HAP-1 (cell line): ENCODE measurements around the gene KATNB1.

ENCODE experiments used
- DNase-seq, 2 experiments: peaks; one replicate each; pipeline ENCODE4 v3.0.0-alpha.2; 2016 to 2020; ENCODE audit warnings: low spot score in 2 of 2
- H3K27me3 ChIP-seq: fragments of 250-450 bp; sonication (Bioruptor Pico); 2 replicates; pipeline ENCODE4 v1.5.1; 2020; ENCODE audit warnings: low read depth, mild to moderate bottlenecking, moderate library complexity
- H3K36me3 ChIP-seq: fragments of 250-450 bp; sonication (Bioruptor Pico); replicated peaks from 2 replicates; pipeline ENCODE4 v1.5.1; 2020; ENCODE audit warnings: mild to moderate bottlenecking
- H3K4me1 ChIP-seq: fragments of 250-450 bp; sonication (Bioruptor Pico); 2 replicates; pipeline ENCODE4 v1.5.1; 2020; ENCODE audit warnings: mild to moderate bottlenecking
- H3K4me3 ChIP-seq: fragments of 250-450 bp; sonication (Bioruptor Pico); 2 replicates; pipeline ENCODE4 v1.5.1; 2020; ENCODE audit warnings: mild to moderate bottlenecking, moderate library complexity
- H3K9me3 ChIP-seq: fragments of 250-450 bp; sonication (Bioruptor Pico); 2 replicates; pipeline ENCODE4 v1.5.1; 2020; ENCODE audit warnings: mild to moderate bottlenecking, moderate library complexity
- in situ Hi-C: fragments of 300-500 bp; cut with MboI; formaldehyde crosslinking; loops from 3 replicates; pipeline ENCODE4 v1.14.3; 2020; ENCODE audit warnings: low sequenced_read_pairs, inconsistent platforms, mixed read lengths

The KATNB1 gene

DNA sequence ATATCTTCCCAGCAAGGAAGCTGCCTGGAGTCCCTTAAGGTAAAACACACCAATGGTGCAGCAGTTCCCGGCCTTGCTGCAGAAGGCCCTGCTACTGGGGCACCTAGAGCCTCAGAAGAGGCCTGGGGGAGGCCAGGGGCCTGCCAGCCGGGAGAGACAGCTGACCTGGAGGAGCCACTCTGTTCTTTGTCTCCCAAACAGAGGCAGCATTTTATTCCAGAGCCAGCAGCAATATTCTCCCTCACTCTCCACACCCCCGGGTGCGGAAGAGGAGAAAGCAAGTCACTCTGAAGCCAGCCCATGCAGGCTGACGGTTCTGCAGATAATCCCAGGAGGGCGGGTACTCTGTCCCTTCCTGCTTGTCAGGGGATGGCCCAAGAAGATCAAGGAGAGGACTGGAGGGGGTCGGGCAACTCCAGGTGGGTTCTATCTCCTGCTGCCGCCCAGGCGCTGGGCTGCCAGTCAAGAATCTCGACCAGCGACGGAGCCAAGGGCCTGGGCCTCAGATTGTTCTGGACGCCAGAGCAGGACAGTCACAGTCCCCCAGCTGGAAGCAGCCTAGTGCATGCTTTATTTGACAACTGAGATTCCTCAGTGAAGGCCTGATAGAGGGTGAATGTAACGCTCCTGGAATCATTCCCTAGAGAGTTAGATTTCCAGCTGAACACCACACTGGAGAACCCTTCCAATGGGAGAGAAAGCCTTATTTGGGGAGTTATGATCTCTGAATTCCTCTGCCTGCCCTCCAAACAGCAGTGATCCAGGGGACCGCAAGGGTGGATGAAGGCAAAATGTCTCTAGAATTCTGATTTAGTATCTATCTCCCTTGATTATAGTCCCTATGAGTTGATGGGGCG lies 67.8 kb downstream of the KATNB1 start:
- DNase-seq: no peak
- in situ Hi-C loops: no loop called here
- no peaks in the 10 kb centered on the region for H3K9me3 ChIP-seq
- H3K4me3 ChIP-seq: no peak overlapping the region
- no peaks in the 10 kb centered on the region for H3K27me3 ChIP-seq
- no peaks in the 10 kb centered on the region for H3K36me3 ChIP-seq
- H3K4me1 ChIP-seq: peaks cover 8% of the 10 kb centered on the region

DNA sequence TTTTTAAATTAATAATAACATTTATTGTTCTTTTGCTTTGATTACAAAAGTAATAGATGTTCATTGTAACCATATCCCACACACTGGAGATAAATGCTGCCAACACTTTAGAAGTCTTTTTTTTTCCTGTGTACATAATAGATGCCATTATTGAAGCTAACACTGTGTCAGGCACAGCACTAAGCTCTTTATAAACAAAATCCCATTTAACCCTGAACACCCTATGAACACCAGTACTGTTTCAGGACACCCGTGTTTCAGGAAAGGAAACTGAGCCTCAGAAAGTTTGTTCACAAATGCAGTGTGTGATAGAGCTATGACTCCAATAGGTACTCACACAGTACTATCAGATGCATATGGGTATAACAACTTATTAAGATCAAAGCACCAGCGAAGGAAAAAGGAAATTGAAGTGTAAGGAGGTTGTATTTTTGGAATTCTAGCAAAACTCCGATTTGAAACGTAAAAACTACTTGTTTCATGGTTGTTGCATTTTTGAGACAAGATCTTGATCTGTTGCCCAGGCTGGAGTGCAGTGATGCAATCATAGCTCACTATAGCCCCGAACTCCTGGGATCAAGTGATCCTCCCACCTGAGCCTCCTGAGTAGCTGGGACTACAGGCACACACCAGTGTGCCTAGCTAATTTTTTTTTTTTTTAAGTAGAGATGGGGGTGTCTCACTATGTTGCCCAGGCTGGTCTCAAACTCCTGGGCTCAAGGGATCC lies 68.7 kb downstream of the KATNB1 start:
- H3K4me1 ChIP-seq: peaks cover 9% of the 10 kb centered on the region
- DNase-seq: no peak
- H3K27me3 ChIP-seq: no peaks in the 10 kb centered on the region
- no peaks in the 10 kb centered on the region for H3K36me3 ChIP-seq
- no peak overlapping the region for H3K4me3 ChIP-seq
- in situ Hi-C loops: no loop called here
- H3K9me3 ChIP-seq: no peaks in the 10 kb centered on the region

DNA sequence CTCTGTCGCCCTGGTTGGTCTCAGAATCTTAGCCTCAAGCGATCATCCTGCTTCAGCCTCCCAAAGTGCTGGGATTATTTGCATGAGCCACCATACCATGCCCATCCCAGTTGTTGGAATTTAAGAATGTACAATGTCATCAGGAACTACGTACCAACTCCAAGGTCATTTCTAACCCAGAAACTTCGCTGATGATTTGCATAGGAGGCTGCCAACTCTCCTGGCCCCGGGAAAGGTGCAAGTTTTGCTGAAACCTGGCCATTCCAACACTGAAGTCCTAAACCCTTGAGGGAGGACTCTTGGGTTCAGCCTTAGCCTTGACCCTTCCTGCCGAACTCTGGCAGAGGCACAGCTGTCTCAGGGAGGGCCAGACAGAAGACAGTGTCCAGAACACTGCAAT lies 69.6 kb downstream of the KATNB1 start:
- H3K9me3 ChIP-seq: no peaks in the 10 kb centered on the region
- peaks cover 9% of the 10 kb centered on the region for H3K4me1 ChIP-seq
- no peaks in the 10 kb centered on the region for H3K36me3 ChIP-seq
- H3K27me3 ChIP-seq: no peaks in the 10 kb centered on the region
- no peak for DNase-seq
- H3K4me3 ChIP-seq: no peak overlapping the region
- in situ Hi-C loops: no loop called here
